GM19240 (cell line): ENCODE data around the gene CLIC5.

Experiments used
- DNase-seq: peaks from one replicate; pipeline ENCODE4 v3.0.0; 2011; ENCODE audit warnings: low spot score; ENCODE audit not compliant: insufficient read length

The CLIC5 gene

GRCh38 chr6:45965007-45965406, 50.7 kb downstream of the CLIC5 start:
- DNase-seq = no peak

GRCh38 chr6:45964300-45964699, 51.4 kb downstream of the CLIC5 start:
- DNase-seq = no peak

- no peak for DNase-seq
Observed at GRCh38 chr6:45963896-45964295, 51.8 kb downstream of the CLIC5 start.

GRCh38 chr6:45961125-45961524, 54.5 kb downstream of the CLIC5 start:
- no peak for DNase-seq

- no peak for DNase-seq
Observed at GRCh38 chr6:45959534-45960145, 56.0 kb downstream of the CLIC5 start.

- no peak for DNase-seq
Observed at GRCh38 chr6:45956663-45957062, 59.0 kb downstream of the CLIC5 start.

GRCh38 chr6:45956176-45956575, 59.5 kb downstream of the CLIC5 start:
- no peak for DNase-seq

- DNase-seq = no peak
Observed at GRCh38 chr6:45955597-45955996, 60.1 kb downstream of the CLIC5 start.

GRCh38 chr6:45952546-45952945, 63.1 kb downstream of the CLIC5 start:
- DNase-seq = no peak

GRCh38 chr6:45952168-45952529, 63.5 kb downstream of the CLIC5 start:
- no peak for DNase-seq

GRCh38 chr6:45951321-45952167, 64.1 kb downstream of the CLIC5 start:
- no peak for DNase-seq

GRCh38 chr6:45949256-45949655, 66.4 kb downstream of the CLIC5 start:
- DNase-seq = no peak

- no peak for DNase-seq
Observed at GRCh38 chr6:45947807-45948206, 67.9 kb downstream of the CLIC5 start.

GRCh38 chr6:45946887-45947286, 68.8 kb downstream of the CLIC5 start:
- no peak for DNase-seq

- no peak for DNase-seq
Observed at GRCh38 chr6:45946352-45946751, 69.3 kb downstream of the CLIC5 start.

GRCh38 chr6:45942953-45943352, 72.7 kb downstream of the CLIC5 start:
- DNase-seq = no peak

- DNase-seq = no peak
Observed at GRCh38 chr6:45933855-45934254, 81.8 kb downstream of the CLIC5 start.

GRCh38 chr6:45931232-45931631, 84.4 kb downstream of the CLIC5 start:
- DNase-seq = no peak

- peak; percentile 23 for DNase-seq
Observed at GRCh38 chr6:45930420-45931040, 85.1 kb downstream of the CLIC5 start.

GRCh38 chr6:45929421-45930361, 86.0 kb downstream of the CLIC5 start:
- no peak for DNase-seq

- no peak for DNase-seq
Observed at GRCh38 chr6:45928721-45929305, 86.8 kb downstream of the CLIC5 start.
